Measurements from ENCODE around the gene LIN28A.
A peak's percentile ranks its signal among the peaks of the same experiment; 100 is the strongest.
"Not testable (repeated sequence)": the region's sequence is repeated elsewhere in the genome, so short reads cannot be mapped to it uniquely, and the experiment has no call there.

LIN28A gene, protein sequence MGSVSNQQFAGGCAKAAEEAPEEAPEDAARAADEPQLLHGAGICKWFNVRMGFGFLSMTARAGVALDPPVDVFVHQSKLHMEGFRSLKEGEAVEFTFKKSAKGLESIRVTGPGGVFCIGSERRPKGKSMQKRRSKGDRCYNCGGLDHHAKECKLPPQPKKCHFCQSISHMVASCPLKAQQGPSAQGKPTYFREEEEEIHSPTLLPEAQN

DNA sequence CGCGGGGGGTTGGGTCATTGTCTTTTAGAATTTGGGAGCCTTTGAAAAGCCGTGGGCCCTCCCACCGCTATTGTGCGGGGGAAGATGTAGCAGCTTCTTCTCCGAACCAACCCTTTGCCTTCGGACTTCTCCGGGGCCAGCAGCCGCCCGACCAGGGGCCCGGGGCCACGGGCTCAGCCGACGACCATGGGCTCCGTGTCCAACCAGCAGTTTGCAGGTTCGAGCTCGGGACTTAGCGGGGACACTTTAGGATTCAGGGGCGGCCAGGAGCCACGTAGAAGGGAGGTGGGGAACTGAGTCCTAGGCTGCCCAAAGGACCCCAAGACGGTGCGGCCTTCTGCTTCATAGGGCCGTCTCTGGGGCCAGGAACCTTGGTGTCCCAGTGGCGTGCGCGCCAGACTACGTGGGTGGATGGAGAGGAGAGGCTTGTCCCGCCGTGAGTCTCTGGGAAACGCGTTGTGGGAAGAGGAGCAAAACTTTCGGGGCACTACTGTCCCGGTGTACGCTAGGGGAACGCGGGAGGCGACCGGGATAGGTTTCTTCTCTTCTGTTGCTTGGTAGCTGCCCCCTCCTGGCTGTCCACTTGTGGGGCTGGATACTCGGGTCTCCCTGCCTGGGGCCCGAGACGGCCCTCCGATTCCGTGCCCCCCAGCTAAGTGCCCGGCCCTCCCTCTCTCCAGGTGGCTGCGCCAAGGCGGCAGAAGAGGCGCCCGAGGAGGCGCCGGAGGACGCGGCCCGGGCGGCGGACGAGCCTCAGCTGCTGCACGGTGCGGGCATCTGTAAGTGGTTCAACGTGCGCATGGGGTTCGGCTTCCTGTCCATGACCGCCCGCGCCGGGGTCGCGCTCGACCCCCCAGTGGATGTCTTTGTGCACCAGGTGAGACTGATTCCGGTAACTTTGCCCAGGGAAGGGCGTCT, at the start of gene LIN28A:
Gene LIN28A, plus strand, starts transcription at position 112 of the 918 bp plus-strand sequence. Its CDS starts 75 bp downstream, at position 187.
- no peak for DNase-seq (ENCODE audit: low spot score)

DNA sequence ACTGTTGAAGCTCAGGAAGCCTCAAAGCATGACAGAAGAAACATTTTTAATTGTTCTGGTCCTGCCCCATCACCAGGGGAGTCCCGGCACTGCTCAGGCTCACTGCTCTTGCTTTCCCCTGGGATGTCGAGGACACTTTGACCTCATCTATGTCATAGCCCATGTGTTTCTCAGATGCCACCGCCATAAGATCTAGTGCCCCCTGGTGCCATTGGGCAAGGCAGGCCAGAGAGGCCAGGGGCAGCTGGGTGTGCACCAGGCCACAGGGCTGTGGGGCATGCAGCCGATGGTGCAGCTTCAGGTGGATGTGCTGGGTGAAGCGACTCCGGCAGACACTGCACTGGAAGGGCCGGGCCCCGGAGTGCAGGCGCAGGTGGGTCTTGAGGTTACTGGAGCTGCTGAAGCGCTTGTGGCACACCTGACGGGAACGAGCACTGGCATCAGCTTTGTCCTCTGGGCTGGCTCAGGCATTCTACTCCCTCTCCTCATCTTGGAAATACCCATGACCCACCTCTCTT, 49.0 kb upstream of the LIN28A start:
- no peak for DNase-seq (ENCODE audit: low spot score)

DNA sequence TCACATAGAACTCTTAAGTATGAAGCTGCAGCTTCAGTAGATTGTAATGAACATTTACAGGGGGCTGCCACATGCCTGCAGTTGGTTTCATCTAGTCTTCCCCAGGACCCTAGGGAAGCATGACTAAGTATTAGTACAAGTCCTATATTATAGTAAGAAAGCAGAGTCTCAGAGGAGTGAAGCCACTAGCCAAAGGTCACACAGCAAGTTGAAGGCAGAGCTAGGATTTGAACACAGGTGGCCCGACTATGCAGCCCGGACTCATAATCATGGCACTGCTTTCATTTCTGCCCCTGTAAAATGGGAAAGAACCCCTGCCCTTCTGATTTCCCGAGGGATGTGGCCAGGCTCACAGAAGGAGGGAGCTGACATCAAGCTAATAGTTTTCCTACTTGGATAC, 48.3 kb upstream of the LIN28A start:
- no peak for DNase-seq (ENCODE audit: low spot score)

DNA sequence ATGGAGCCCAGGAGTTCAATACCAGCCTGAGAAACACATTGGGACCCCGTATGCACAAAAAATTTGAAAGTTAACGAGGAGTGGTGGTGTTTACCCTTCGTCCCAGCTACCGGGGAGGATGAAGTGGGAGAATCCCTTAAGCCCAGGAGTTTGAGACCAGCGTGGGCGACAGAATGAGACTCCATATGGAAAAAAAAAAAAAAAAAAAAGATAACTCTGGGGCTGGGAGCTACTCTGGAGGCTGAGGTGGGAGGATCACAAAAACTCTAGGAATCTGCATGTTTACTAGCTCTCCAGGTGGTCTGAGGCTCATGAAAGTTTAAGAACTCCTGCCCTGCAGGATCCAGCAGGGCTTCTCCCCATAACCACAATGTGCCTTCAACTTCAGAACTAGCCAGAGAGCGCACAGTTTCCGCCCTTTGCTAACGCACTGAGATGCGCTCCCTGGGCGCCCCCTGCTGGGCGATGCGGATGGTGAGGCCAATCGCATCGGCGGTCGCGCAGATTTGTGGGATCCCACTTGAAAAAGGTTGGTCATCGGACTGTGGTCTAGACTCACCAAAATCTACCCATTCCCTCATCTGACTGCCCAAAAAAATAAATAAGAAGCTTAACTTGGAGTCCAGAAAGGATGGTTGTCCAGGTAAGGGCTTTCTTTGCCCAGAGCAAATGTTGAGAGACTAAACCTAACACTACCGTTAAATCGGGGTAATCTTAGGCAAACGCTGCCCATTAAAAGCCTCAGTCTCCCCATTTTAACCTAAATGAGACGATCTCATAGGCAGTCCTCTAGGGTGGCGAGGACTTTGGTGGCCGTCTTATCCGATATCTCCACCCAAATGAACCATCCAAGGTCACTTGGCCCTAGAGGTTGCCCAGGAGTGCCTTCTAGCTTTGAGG, 46.8 kb upstream of the LIN28A start:
- DNase-seq (ENCODE audit: low spot score) = peak; percentile 60

DNA sequence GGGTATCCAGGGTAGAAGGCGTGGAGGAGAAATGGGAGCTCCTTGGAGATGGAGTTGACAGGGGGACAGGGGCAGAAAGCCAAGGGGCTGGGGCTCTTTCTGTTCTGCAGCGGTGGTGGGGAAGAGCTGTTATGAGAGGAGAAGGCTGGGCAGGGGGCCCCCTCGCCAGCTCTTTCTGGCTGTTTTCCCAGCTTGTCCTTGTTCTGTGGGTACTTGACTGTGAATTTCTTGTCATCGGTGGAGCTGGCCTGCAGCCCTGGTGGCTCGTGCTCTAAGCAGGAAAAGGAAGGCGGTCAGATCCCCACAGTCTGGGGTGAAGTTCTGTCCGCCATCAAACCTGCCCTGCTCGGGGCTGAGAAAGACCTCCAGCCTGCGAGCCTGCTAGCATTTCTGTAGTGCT, 45.7 kb upstream of the LIN28A start:
- peak; percentile 11 for DNase-seq (ENCODE audit: low spot score)

DNA sequence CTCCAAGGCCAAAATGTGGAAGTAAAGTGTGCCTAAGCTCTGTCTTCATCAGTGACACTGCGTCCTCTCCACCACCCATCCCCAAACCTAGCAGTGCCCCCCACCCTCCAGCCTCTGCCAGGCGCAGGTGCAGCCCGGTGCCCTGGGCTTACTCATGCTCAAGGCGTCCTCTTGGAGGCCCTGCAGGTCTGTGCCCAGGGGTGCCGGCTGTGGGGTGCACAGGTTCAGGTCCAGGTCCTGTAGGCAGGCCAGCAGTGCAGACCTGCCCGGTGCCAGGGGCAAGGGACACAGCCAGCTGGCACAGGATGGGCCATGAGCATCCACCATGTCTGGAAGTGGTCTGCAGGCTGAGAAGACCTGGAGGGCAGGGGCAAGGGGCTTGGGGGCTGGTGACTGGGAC, 43.2 kb upstream of the LIN28A start:
- DNase-seq (ENCODE audit: low spot score) = no peak

DNA sequence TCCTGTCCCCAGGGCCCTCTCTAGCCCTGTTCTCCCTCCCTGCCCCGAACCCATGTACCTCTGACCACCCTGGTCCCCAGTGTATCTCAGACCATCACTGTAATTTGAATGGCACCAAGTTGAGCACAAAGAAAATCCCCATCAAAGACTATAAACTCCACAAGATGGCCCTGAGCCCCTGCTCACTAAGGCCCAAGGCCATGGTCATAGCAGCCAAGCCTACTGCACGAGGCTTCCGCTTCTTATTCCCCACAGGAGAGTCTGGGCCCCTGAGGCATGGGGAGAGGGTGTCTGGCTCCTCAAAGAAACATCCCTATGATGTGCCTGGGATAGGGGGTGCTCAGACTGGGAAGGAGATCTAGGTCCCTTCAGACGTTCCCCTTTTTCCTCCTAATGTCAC, 42.6 kb upstream of the LIN28A start:
- DNase-seq (ENCODE audit: low spot score) = no peak

DNA sequence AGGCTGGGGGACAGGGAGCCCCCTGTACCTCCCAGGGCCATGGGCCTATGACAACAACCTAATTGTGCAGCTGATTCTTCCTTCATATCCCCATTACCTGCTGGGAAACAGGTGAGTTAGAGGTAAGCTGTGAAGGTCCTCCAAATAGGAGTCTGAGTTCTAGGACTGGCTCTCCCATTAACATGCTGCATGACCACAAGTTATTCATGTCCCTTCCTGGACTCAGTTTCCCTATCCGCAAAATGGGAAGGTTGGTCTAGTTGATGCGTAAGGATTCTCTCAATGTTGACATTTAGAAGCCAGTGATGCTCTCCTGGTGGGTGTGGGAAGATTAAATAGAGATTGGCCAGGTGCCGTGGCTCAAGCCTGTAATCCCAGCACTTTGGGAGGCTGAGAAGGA, 42.1 kb upstream of the LIN28A start:
- no peak for DNase-seq (ENCODE audit: low spot score)

DNA sequence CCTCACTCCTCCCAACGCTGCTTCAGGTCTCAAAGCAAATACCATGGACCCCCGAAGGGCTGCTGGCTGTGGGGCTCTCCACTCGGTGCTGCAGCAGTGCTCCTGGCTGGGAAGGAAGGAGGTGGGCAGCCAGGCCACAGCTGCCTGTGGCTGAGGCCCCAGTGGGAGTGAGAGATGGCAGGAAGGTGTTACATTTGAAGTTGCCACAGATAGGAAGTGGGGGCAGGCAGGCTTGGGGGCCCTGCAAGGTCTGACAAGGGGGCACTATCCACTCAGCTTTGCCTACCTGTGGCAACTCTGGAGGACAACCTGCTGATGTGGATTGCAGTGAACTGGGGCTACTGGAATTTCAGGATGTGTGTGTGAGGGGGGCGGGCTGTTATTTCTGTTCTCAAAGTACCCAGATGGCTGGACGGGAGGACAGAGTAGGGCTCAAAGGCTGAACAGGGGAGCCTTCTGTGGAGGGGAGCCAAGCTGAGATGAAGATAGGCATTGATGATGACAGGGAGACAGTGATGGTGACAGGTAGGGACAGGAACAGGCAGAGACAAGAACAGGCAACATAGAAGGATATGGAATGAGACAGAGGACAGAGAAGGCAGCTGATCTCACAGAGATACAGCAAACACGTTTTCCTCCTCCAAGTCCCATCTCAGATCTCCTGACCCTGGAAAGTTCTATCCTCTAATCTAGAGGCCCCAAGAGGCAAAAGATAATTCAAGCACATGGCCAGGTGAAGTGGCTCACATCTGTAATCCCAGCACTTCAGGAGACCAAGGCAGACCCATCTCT, 39.8 kb upstream of the LIN28A start:
- DNase-seq (ENCODE audit: low spot score) = no peak

DNA sequence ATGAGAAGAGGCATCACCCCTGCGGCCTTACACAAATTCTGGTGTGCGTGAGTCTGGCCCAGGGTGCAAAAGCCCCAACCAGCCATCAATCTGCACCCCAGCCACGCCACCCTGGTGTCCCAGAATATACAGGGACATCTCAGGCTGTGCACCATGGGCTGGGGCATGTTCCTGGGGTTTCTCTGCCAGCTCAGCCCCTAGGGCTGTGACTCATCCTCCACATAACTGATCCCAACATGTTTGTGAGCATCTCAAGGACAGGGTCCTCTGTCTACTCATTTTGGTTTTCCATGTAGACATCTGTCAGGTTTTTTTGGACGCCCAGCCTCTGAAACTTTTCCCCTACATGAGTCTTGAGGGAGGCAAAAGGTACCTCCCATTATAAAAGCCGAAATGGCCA, 38.6 kb upstream of the LIN28A start:
- DNase-seq (ENCODE audit: low spot score) = no peak

DNA sequence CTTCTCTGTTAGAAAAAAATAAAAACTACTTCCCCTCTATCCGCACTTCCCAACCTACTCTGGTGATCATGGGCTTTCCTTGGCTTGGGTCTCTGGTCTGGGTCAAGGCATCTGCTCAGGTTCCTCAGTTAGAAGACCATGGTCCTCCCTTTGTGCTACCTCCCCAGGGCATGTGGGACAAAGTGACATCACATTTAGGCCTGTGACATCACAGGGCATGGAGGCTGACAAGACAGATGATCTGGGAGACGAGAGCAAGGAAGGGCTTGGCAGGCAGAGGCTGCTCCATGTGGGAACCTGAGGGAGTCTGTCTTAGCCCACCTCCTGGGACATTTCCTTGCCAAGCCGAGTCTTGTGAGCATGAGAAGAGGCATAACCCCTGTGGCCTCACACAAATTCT, 38.0 kb upstream of the LIN28A start, which contains the start of gene ZNF683:
Gene ZNF683, minus strand, starts transcription at position 140 of the 400 bp plus-strand sequence. CDS start 4,179 bp downstream, outside the sequence.
- DNase-seq (ENCODE audit: low spot score) = not testable (repeated sequence)

DNA sequence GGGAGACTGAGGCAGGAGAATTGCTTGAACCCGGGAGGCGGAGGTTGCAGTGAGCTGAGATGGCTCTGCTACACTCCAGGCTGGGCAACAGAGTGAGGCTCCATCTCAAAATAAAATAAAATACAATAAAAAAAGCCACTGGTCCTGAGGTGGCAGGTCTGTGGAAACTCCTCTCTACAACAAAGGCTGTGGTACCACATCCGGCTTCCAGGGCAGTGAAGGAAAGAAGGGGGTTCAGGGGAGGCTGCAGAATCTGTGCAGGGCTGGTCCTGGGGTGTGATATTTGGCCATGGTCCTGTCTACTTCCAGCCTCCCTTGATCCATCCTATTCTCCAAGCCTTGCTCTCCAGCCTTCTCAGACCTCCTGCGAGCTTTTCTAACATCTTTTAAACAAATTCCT, 37.3 kb upstream of the LIN28A start:
- DNase-seq (ENCODE audit: low spot score) = no peak

DNA sequence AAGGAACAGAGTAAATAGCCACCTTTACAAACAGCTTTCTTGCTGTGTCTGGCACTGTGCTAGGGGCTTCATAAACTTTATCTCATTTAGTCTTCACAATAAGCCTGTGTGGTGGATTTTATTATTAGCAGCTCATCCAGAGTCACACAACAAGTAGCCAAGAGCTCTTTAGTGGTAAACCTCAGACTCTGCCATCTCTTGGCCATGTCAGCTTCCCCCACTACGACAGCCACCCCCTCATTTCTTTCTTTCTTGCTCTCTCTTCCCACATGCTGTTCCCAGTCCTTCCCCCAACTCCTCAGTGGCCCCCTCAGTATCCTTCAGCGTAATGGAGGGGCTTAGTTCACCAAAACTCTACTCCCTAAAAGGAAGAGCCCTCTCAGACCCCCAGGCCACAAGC, 36.8 kb upstream of the LIN28A start:
- DNase-seq (ENCODE audit: low spot score) = no peak

DNA sequence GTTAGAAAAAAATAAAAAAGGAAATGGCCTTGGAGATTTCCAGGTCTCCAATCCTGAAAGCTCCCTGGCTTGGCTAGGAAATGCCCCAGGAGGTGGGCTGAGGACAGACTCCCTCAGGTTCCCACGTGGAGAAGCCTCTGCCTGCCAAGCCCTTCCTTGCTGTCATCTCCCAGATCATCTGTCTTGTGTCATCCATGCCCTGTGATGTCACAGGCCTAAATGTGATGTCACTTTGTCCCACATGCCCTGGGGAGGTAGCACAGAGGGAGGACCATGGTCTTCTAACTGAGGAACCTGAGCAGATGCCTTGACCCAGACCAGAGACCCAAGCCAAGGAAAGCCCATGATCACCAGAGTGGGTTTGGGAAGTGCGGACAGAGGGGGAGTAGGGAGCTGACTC, 36.3 kb upstream of the LIN28A start:
- not testable (repeated sequence) for DNase-seq (ENCODE audit: low spot score)

DNA sequence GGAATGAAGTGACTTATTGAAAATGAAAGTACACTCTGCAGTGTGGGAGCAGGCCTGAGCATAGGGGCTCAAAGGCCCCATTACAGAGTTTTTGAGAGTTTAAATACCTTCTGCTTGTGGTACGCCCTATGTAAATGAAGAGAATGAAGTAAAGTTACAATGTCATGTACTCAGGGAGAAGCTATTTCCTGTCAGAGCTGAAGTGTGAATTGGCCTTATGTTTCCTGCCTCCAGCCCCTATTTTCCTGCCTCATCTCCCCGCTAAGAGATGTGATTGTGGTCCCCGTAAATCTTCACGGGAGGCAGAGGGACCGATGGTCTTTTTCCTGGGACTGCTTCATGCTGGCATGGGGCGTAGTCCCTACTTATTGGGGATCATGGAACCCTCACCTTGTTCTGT, 35.5 kb upstream of the LIN28A start:
- no peak for DNase-seq (ENCODE audit: low spot score)

DNA sequence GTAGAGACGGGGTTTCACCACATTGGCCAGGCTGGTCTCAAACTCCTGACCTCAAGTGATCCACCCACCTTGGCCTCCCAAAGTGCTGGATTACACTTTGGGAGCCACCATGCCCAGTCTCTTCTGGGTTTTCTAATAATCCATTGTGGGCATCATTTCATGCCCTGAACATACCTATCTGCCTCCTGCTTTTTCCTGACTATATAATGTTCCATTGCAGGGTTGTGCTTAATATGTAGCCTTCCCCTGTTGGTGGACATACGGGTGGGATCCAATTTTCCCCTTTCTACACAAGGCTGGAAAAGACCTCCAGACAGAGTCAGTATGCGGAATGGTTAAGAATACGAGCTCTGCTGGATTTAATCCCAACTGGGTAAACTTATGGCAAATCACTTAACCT, 34.6 kb upstream of the LIN28A start:
- DNase-seq (ENCODE audit: low spot score) = no peak

DNA sequence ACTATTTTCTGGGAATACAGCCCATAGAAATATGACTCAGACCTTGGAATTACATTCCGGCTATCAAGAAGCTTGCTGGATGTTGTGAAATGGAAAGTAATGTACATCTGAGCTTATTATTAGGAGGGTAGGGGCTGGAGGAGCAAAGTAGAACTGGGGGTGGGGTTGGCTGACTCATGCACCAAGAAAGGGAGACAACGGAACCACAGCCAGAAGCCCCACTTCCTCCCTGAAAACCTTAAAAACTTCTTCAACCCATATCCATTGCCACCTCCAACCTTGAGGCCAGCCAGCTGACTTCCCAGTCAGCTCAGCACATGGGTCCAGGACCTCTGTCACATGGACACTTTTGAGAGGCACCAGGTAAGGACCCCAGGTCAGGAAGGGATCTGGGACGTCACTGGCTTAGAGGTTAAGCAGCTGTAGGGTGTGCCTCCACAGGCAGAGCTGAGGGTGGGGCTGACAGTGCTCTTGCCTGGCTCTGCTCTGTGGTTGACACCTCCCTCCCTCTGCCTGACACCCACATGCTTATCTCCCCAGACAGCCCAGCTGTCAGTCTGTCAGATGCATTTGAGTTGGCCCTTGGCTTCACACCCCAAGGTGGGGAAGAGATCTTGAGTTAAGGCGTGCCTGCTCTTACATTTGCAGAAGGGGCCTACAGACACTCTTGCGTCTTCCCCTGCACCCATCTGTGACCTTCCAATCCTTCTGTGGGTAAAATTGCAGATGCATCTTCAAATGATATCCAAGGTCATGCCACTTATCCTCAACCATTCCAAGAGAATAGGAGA, 32.3 kb upstream of the LIN28A start:
- DNase-seq (ENCODE audit: low spot score) = no peak

DNA sequence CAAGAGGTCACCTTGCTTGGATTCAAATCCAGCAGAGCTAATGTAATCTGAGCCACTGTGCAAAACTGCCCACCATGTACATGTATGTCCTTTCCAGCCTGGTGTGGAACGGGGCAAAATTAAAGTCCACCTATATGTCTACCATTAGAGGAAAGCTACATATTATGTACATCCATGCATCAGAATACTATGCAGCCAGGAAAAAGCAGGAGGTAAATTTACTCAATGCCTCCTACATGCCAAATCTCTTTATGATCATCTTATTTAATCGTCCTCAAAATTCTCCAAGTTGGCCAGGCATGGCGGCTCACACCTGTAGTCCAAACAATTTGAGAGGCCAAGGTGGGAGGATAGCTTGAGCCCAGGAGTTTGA, 31.8 kb upstream of the LIN28A start:
- DNase-seq (ENCODE audit: low spot score) = no peak

DNA sequence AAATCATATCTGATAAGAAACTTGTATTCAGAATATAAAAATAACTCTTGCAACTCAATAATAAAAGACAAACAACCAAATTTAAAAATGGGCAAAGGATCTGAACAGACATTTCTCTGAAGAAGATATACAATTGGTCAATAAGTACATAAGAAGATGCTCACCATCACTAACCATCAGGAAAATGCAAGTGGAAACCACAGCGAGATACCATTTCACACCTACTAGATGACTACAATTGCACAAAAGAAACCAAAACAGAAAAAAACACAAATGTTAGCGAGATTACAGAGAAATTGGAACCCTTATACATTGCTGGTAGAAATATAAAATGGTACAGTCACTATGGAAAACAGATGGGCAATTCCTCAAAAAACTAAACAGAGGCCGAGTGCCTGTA, 26.5 kb upstream of the LIN28A start:
- DNase-seq (ENCODE audit: low spot score) = no peak

DNA sequence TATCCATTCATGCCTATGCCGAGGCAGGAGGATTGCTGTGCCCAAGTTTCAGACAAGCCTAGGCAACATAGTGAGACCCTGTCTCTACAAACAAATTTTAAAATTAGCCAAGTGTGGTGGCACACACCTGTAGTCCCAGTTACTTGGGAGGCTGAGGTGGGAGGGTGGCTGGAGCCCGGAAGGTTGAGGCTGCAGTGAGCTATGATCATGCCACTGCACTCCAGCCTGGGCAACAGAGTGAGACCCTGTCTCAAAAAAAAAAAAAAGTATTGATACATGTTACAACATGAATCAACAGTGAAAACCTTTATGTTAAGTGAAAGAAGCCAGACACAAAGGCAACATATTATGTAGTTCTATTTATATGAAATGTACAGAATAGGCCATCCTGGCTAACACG, 25.6 kb upstream of the LIN28A start:
- DNase-seq (ENCODE audit: low spot score) = not testable (repeated sequence)

DNA sequence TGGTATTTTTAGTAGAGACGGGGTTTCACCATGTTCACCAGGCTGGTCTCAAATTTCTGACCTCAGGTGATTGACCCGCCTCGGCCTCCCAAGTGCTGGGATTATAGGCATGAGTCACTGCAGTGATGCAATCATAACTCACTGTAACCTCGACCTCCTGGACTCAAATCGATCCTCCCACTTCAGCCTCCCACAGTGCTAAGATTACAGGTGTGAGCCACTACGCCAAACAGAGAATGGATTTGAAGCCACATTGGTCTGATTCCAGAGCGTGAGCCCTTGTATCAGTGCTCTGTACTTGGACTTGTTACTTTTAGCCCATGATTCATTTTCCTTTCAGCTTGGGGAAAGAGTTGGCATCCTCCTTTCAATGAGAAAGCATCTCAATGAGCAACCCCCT, 23.2 kb upstream of the LIN28A start:
- DNase-seq (ENCODE audit: low spot score) = no peak
